ENCODE results near the gene LMF1.

Gene LMF1

DNA sequence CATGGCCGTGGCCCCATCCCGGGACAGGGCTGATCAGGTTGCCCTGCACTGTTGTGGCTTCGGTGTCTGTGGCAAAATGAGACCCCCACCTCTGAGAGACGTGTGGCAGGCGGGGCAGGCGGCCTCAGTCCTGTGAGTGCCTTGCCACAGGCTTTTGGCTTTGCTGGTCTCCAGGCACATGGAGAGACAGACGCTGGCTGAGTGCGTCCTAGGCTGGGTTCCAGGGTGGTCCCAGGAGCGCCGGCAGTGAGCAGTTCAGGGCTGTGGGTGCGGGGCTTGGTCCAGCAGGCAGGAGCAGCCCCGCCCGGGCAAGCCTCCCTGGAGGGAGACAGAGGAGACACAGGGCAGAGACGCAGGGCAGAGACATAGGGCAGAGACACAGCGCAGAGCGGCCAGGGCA lies 40.0 kb upstream of the LMF1 start:
- H3K4me3 ChIP-seq (ENCODE audit: low read depth, low read length) = no peak overlapping the region
- DNase-seq (ENCODE audit: low read depth) = no peak
- no peak for TF ChIP-seq POLR2A (IDR thresholded peaks at IDR 0.05; ENCODE audit: extremely low read depth, insufficient read length)
- TF ChIP-seq, protein P1, sequence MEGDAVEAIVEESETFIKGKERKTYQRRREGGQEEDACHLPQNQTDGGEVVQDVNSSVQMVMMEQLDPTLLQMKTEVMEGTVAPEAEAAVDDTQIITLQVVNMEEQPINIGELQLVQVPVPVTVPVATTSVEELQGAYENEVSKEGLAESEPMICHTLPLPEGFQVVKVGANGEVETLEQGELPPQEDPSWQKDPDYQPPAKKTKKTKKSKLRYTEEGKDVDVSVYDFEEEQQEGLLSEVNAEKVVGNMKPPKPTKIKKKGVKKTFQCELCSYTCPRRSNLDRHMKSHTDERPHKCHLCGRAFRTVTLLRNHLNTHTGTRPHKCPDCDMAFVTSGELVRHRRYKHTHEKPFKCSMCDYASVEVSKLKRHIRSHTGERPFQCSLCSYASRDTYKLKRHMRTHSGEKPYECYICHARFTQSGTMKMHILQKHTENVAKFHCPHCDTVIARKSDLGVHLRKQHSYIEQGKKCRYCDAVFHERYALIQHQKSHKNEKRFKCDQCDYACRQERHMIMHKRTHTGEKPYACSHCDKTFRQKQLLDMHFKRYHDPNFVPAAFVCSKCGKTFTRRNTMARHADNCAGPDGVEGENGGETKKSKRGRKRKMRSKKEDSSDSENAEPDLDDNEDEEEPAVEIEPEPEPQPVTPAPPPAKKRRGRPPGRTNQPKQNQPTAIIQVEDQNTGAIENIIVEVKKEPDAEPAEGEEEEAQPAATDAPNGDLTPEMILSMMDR (IDR thresholded peaks at IDR 0.05; ENCODE audit: low read depth, low read length) = no peak
- TF ChIP-seq, protein P2, sequence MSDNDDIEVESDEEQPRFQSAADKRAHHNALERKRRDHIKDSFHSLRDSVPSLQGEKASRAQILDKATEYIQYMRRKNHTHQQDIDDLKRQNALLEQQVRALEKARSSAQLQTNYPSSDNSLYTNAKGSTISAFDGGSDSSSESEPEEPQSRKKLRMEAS (IDR thresholded peaks at IDR 0.05; ENCODE audit: low read depth, low read length) = no peak
- no peak for TF ChIP-seq MYC (IDR thresholded peaks at IDR 0.05; ENCODE audit: low read depth, low read length)

DNA sequence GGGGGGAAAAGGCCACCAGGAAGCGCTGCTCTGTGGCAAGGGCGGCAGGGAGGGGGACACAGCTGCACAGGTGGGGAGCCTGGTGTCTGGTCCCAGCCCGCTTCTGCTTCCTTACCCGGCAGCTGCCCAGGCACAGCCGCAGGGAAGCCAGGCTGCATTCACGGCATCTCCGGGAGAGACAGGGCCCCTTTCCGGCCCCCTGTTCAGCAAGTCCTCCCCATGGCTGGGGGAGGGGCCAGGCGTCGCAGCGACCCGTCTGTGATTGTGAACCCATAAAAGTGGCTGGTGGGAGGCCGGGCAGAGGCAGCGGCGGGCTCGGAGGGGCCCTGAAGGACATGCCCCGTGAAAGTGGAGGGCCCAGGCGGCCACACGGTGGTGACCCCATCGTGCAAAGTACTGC lies 39.5 kb upstream of the LMF1 start:
- TF ChIP-seq, protein P1 (IDR thresholded peaks at IDR 0.05; ENCODE audit: low read depth, low read length) = no peak
- TF ChIP-seq MYC (IDR thresholded peaks at IDR 0.05; ENCODE audit: low read depth, low read length) (no peak), POLR2A (IDR thresholded peaks at IDR 0.05; ENCODE audit: extremely low read depth, insufficient read length) (no peak)
- TF ChIP-seq, protein P2 (IDR thresholded peaks at IDR 0.05; ENCODE audit: low read depth, low read length) = no peak
- H3K4me3 ChIP-seq (ENCODE audit: low read depth, low read length) = no peak overlapping the region
- DNase-seq (ENCODE audit: low read depth) = no peak

DNA sequence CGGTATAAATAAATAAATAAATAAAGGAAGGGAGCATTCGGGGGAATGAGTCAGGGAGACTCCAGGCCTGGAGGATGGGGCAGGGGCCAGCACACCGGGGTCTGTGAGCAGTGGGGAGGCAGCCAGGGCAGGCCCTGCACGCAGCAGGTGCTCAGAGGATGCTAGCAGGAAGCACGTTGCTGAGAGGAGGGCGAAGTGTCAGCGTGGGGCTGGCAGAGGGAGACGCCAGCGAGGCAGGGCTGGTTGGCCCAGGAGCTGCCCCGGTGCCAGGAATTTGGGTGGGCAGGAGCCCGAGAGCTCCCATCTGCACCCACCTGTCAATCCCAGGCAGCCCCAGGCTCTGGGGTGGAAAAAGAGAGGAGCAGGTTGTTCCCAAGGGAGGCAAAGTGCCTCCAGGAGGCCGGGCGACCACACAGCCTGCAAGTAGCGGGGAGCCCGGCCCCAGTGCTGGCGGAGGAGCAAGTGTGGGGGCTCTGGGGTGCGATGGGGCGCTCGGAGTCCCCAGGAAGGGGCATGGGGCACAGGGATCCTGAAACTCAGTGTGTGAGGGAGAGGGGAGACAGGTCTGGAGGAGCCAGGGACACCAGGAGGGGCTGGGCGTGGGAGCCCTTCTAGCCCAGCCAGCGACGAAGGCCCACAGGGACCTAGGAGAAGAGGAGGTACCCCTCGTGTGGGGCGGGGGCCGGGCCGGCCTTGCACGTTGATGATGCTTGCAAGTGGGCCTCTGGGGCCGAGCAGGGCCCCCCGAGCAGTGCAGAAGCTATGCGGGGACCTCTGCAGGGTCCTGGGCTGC lies 38.8 kb upstream of the LMF1 start:
- no peak overlapping the region for H3K4me3 ChIP-seq (ENCODE audit: low read depth, low read length)
- DNase-seq (ENCODE audit: low read depth) = no peak
- TF ChIP-seq, protein P2 (IDR thresholded peaks at IDR 0.05; ENCODE audit: low read depth, low read length) = no peak
- TF ChIP-seq, protein P1 (IDR thresholded peaks at IDR 0.05; ENCODE audit: low read depth, low read length) = no peak
- TF ChIP-seq MYC (IDR thresholded peaks at IDR 0.05; ENCODE audit: low read depth, low read length) = no peak
- no peak for TF ChIP-seq POLR2A (IDR thresholded peaks at IDR 0.05; ENCODE audit: extremely low read depth, insufficient read length)

DNA sequence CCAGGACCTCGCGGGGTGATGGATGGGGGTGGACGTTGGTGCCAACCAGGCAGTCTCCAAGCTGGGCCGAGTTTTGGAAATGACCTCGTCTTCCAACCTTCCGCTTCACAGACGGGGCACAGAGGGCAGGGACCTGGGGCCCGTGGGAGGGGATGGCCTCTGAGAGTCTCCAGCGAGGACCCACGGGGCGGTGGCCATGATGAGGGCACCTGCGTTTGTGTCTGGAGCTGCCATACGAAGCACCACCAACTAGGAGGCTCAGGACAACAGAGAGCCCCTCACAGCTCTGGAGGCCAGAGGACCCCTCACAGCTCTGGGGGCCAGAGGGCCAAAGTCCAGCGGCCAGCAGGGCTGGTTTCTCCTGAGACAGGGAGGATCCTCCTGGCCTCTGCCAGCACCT lies 37.3 kb upstream of the LMF1 start:
- H3K4me3 ChIP-seq (ENCODE audit: low read depth, low read length) = no peak overlapping the region
- TF ChIP-seq MYC (IDR thresholded peaks at IDR 0.05; ENCODE audit: low read depth, low read length) = no peak
- TF ChIP-seq, protein P2 (IDR thresholded peaks at IDR 0.05; ENCODE audit: low read depth, low read length) = no peak
- no peak for DNase-seq (ENCODE audit: low read depth)

DNA sequence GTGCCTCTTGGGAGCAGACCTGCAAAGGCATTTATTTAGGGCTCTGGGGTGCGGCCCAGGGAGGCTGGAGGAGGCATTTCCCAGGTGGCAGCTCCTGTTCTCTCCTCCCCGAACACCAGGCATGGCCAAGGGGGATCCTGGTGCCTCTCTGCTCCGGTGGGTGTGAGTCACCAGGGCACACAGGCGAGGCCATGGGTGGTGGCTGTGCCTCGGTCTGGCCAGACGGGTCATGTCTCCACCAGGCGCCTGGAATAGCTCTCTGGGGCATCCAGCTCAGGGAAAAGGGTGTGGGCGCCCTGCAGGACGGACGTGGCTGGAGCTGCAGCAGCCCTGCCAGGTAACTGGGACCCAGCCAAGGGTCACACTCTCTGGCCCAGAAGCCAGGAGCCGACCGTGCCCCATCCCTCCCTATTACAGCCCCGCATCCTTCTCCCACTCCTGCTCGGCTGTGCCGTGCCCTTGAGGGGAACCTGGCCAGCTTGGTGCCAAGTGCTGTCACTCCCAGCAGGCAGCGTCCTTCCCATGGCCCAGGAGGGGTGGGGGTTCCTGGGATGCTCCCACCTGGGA lies 36.6 kb upstream of the LMF1 start:
- DNase-seq (ENCODE audit: low read depth) = no peak
- H3K4me3 ChIP-seq (ENCODE audit: low read depth, low read length) = no peak overlapping the region
- TF ChIP-seq, protein P2 (IDR thresholded peaks at IDR 0.05; ENCODE audit: low read depth, low read length) = no peak
- TF ChIP-seq POLR2A (IDR thresholded peaks at IDR 0.05; ENCODE audit: extremely low read depth, insufficient read length) (no peak), MYC (IDR thresholded peaks at IDR 0.05; ENCODE audit: low read depth, low read length) (no peak)
- TF ChIP-seq, protein P1 (IDR thresholded peaks at IDR 0.05; ENCODE audit: low read depth, low read length) = no peak

DNA sequence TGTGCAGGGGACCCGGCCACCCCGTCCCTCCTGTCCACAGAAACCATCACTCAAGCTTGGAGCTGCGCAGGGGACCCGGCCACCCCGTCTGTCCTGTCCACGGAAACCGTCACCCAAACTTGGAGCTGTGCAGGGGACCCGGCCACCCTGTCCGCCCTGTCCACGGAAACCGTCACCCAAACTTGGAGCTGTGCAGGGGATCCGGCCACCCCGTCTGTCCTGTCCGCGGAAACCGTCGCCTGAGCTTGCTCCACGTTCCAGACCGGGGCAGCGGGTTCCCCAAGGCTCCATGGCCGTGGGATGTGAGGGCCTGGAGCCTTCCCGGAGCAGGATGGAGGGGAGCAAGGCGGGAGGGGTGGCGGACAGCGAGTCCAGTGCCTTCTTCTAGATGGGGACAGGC lies 36.0 kb upstream of the LMF1 start:
- TF ChIP-seq POLR2A (IDR thresholded peaks at IDR 0.05; ENCODE audit: extremely low read depth, insufficient read length) = no peak
- TF ChIP-seq, protein P2 (IDR thresholded peaks at IDR 0.05; ENCODE audit: low read depth, low read length) = no peak
- TF ChIP-seq, protein P1 (IDR thresholded peaks at IDR 0.05; ENCODE audit: low read depth, low read length) = no peak
- no peak for TF ChIP-seq MYC (IDR thresholded peaks at IDR 0.05; ENCODE audit: low read depth, low read length)
- no peak overlapping the region for H3K4me3 ChIP-seq (ENCODE audit: low read depth, low read length)
- no peak for DNase-seq (ENCODE audit: low read depth)
